CD4-positive, alpha-beta T cell treated with Interleukin-15 for 4 hours (primary cell): ENCODE data around the gene GBA2.

Experiments used
- DNase-seq: peaks from one replicate; pipeline ENCODE4 v3.0.0-alpha.2; 2020; ENCODE audit warnings: low spot score

The GBA2 gene

GRCh38 chr9:35737143-35737542 lies 11.9 kb downstream of the GBA2 start:
- DNase-seq: no peak

GRCh38 chr9:35736201-35736633 lies 12.8 kb downstream of the GBA2 start:
- peak; percentile 76 for DNase-seq

GRCh38 chr9:35734096-35734495 lies 14.9 kb downstream of the GBA2 start:
- no peak for DNase-seq

GRCh38 chr9:35732800-35733541 lies 16.1 kb downstream of the GBA2 start:
- no peak for DNase-seq

GRCh38 chr9:35732185-35732799 lies 16.7 kb downstream of the GBA2 start, which contains the start of the genes CREB3 and TLN1:
Gene CREB3 (plus strand): TSS chr9:35732666. CDS start chr9:35732773, 107 bp downstream.
Gene TLN1 (minus strand): TSS chr9:35732195. CDS start chr9:35725694, 6,501 bp downstream.
- DNase-seq: peak; percentile 98

- DNase-seq: peak; percentile 16
Measured at GRCh38 chr9:35731415-35732184, 17.4 kb downstream of the GBA2 start.

- no peak for DNase-seq
Measured at GRCh38 chr9:35730486-35730854, 18.6 kb downstream of the GBA2 start.

GRCh38 chr9:35729700-35730485 lies 19.1 kb downstream of the GBA2 start:
- peak; percentile 44 for DNase-seq

GRCh38 chr9:35729101-35729500 lies 19.9 kb downstream of the GBA2 start:
- DNase-seq: no peak

- peak; percentile 31 for DNase-seq
Measured at GRCh38 chr9:35728041-35728971, 20.7 kb downstream of the GBA2 start.

- no peak for DNase-seq
Measured at GRCh38 chr9:35727676-35728040, 21.4 kb downstream of the GBA2 start.

GRCh38 chr9:35726931-35727330 lies 22.1 kb downstream of the GBA2 start:
- peak; percentile 36 for DNase-seq

GRCh38 chr9:35725362-35725761 lies 23.7 kb downstream of the GBA2 start:
- DNase-seq: no peak

- no peak for DNase-seq
Measured at GRCh38 chr9:35723908-35724307, 25.1 kb downstream of the GBA2 start.

GRCh38 chr9:35723426-35723825 lies 25.6 kb downstream of the GBA2 start:
- DNase-seq: no peak

GRCh38 chr9:35719546-35719945 lies 29.5 kb downstream of the GBA2 start:
- DNase-seq: no peak

- no peak for DNase-seq
Measured at GRCh38 chr9:35718721-35719511, 30.1 kb downstream of the GBA2 start.

GRCh38 chr9:35717132-35717870 lies 31.7 kb downstream of the GBA2 start:
- no peak for DNase-seq

- no peak for DNase-seq
Measured at GRCh38 chr9:35716230-35716629, 32.8 kb downstream of the GBA2 start.
